ENCODE data around the gene PLEKHN1.

The PLEKHN1 gene

GRCh38 chr1:966135-966703 lies at the start of gene PLEKHN1:
TSS of gene PLEKHN1 (plus strand) at chr1:966482. CDS start at chr1:966532, 50 bp downstream.
- Histone ChIP-seq H3K4me1 (ENCODE audit: control insufficient read depth, insufficient read depth, low read length) (0 out of 2 replicates have a peak, but pooled peaks cover 4% of the 10 kb centered on the region), H3K9ac (ENCODE audit: low read depth, low read length) (no peak within 1 kb of the TSS; the same call in 1 of the 2 replicates), H3K4me3 (ENCODE audit: low read depth, low read length) (peak within 1 kb of the TSS; percentile 72), H3K36me3 (ENCODE audit: control insufficient read depth, insufficient read depth, low read length) (peaks cover 28% of the 10 kb centered on the region), H3K27ac (ENCODE audit: low read depth, low read length) (no peak within 1 kb of the TSS), H3K9me3 (ENCODE audit: control insufficient read depth, insufficient read depth, low read length) (no peaks in the 10 kb centered on the region), H3K27me3 (ENCODE audit: control insufficient read depth, insufficient read depth, low read length) (peaks cover 62% of the 10 kb centered on the region)

- Histone ChIP-seq H3K36me3 (ENCODE audit: control insufficient read depth, insufficient read depth, low read length) (no peaks in the 10 kb centered on the region), H3K27me3 (ENCODE audit: control insufficient read depth, insufficient read depth, low read length) (peaks cover 95% of the 10 kb centered on the region), H3K9ac (ENCODE audit: low read depth, low read length) (no peak overlapping the region), H3K9me3 (ENCODE audit: control insufficient read depth, insufficient read depth, low read length) (no peaks in the 10 kb centered on the region), H3K27ac (ENCODE audit: low read depth, low read length) (no peak overlapping the region), H3K4me1 (ENCODE audit: control insufficient read depth, insufficient read depth, low read length) (peaks cover 11% of the 10 kb centered on the region), H3K4me3 (ENCODE audit: low read depth, low read length) (no peak overlapping the region)
Observed at GRCh38 chr1:917076-917459, 49.2 kb upstream of the PLEKHN1 start.

- no peaks in the 10 kb centered on the region for H3K36me3 ChIP-seq (ENCODE audit: control insufficient read depth, insufficient read depth, low read length)
Observed at GRCh38 chr1:917466-918091, 48.7 kb upstream of the PLEKHN1 start.

GRCh38 chr1:918353-918752 lies 47.9 kb upstream of the PLEKHN1 start:
- Histone ChIP-seq H3K27me3 (ENCODE audit: control insufficient read depth, insufficient read depth, low read length) (peaks cover 95% of the 10 kb centered on the region), H3K36me3 (ENCODE audit: control insufficient read depth, insufficient read depth, low read length) (no peaks in the 10 kb centered on the region), H3K4me3 (ENCODE audit: low read depth, low read length) (no peak overlapping the region), H3K9me3 (ENCODE audit: control insufficient read depth, insufficient read depth, low read length) (no peaks in the 10 kb centered on the region), H3K4me1 (ENCODE audit: control insufficient read depth, insufficient read depth, low read length) (peaks cover 11% of the 10 kb centered on the region), H3K27ac (ENCODE audit: low read depth, low read length) (no peak overlapping the region), H3K9ac (ENCODE audit: low read depth, low read length) (no peak overlapping the region)

More at GRCh38 chr1:917466-918091, 48.7 kb upstream of the PLEKHN1 start:
- H3K9me3 ChIP-seq (ENCODE audit: control insufficient read depth, insufficient read depth, low read length): no peaks in the 10 kb centered on the region
- H3K4me1 ChIP-seq (ENCODE audit: control insufficient read depth, insufficient read depth, low read length): peaks cover 11% of the 10 kb centered on the region
- H3K27me3 ChIP-seq (ENCODE audit: control insufficient read depth, insufficient read depth, low read length): peaks cover 95% of the 10 kb centered on the region
- H3K4me3 ChIP-seq (ENCODE audit: low read depth, low read length): no peak overlapping the region
- H3K9ac ChIP-seq (ENCODE audit: low read depth, low read length): no peak overlapping the region
- no peak overlapping the region for H3K27ac ChIP-seq (ENCODE audit: low read depth, low read length)

- Histone ChIP-seq H3K27me3 (ENCODE audit: control insufficient read depth, insufficient read depth, low read length) (peaks cover 95% of the 10 kb centered on the region), H3K4me1 (ENCODE audit: control insufficient read depth, insufficient read depth, low read length) (peaks cover 11% of the 10 kb centered on the region), H3K9me3 (ENCODE audit: control insufficient read depth, insufficient read depth, low read length) (no peaks in the 10 kb centered on the region), H3K4me3 (ENCODE audit: low read depth, low read length) (no peak overlapping the region), H3K27ac (ENCODE audit: low read depth, low read length) (no peak overlapping the region), H3K36me3 (ENCODE audit: control insufficient read depth, insufficient read depth, low read length) (no peaks in the 10 kb centered on the region), H3K9ac (ENCODE audit: low read depth, low read length) (no peak overlapping the region)
Observed at GRCh38 chr1:918843-919242, 47.4 kb upstream of the PLEKHN1 start.

- no peak overlapping the region for H3K4me3 ChIP-seq (ENCODE audit: low read depth, low read length)
- H3K9me3 ChIP-seq (ENCODE audit: control insufficient read depth, insufficient read depth, low read length): no peaks in the 10 kb centered on the region
- no peak overlapping the region for H3K9ac ChIP-seq (ENCODE audit: low read depth, low read length)
- peaks cover 11% of the 10 kb centered on the region for H3K4me1 ChIP-seq (ENCODE audit: control insufficient read depth, insufficient read depth, low read length)
- H3K36me3 ChIP-seq (ENCODE audit: control insufficient read depth, insufficient read depth, low read length): no peaks in the 10 kb centered on the region
- H3K27me3 ChIP-seq (ENCODE audit: control insufficient read depth, insufficient read depth, low read length): peaks cover 96% of the 10 kb centered on the region
- H3K27ac ChIP-seq (ENCODE audit: low read depth, low read length): no peak overlapping the region
Observed at GRCh38 chr1:919271-919872, 46.9 kb upstream of the PLEKHN1 start.

GRCh38 chr1:920010-920409 lies 46.3 kb upstream of the PLEKHN1 start:
- H3K27me3 ChIP-seq (ENCODE audit: control insufficient read depth, insufficient read depth, low read length): peaks cover 99% of the 10 kb centered on the region

GRCh38 chr1:920521-920920 lies 45.8 kb upstream of the PLEKHN1 start:
- Histone ChIP-seq H3K36me3 (ENCODE audit: control insufficient read depth, insufficient read depth, low read length) (no peaks in the 10 kb centered on the region), H3K4me1 (ENCODE audit: control insufficient read depth, insufficient read depth, low read length) (peaks cover 11% of the 10 kb centered on the region), H3K4me3 (ENCODE audit: low read depth, low read length) (no peak overlapping the region), H3K27ac (ENCODE audit: low read depth, low read length) (no peak overlapping the region), H3K9ac (ENCODE audit: low read depth, low read length) (no peak overlapping the region), H3K9me3 (ENCODE audit: control insufficient read depth, insufficient read depth, low read length) (no peaks in the 10 kb centered on the region), H3K27me3 (ENCODE audit: control insufficient read depth, insufficient read depth, low read length) (peaks cover 99% of the 10 kb centered on the region)

More at GRCh38 chr1:920010-920409, 46.3 kb upstream of the PLEKHN1 start:
- Histone ChIP-seq H3K9ac (ENCODE audit: low read depth, low read length) (no peak overlapping the region), H3K4me3 (ENCODE audit: low read depth, low read length) (no peak overlapping the region), H3K27ac (ENCODE audit: low read depth, low read length) (no peak overlapping the region), H3K36me3 (ENCODE audit: control insufficient read depth, insufficient read depth, low read length) (no peaks in the 10 kb centered on the region), H3K9me3 (ENCODE audit: control insufficient read depth, insufficient read depth, low read length) (no peaks in the 10 kb centered on the region), H3K4me1 (ENCODE audit: control insufficient read depth, insufficient read depth, low read length) (peaks cover 11% of the 10 kb centered on the region)

GRCh38 chr1:921011-921837 lies 45.1 kb upstream of the PLEKHN1 start:
- no peaks in the 10 kb centered on the region for H3K36me3 ChIP-seq (ENCODE audit: control insufficient read depth, insufficient read depth, low read length)
- H3K27me3 ChIP-seq (ENCODE audit: control insufficient read depth, insufficient read depth, low read length): peaks cover 99% of the 10 kb centered on the region
- no peak overlapping the region for H3K9ac ChIP-seq (ENCODE audit: low read depth, low read length)
- no peaks in the 10 kb centered on the region for H3K9me3 ChIP-seq (ENCODE audit: control insufficient read depth, insufficient read depth, low read length)
- no peak overlapping the region for H3K4me3 ChIP-seq (ENCODE audit: low read depth, low read length)
- peaks cover 14% of the 10 kb centered on the region for H3K4me1 ChIP-seq (ENCODE audit: control insufficient read depth, insufficient read depth, low read length)
- H3K27ac ChIP-seq (ENCODE audit: low read depth, low read length): no peak overlapping the region

GRCh38 chr1:923131-923990 lies 42.9 kb upstream of the PLEKHN1 start, which contains the start of gene SAMD11:
TSS of gene SAMD11 (plus strand) at chr1:923923. CDS start at chr1:924432, 509 bp downstream.
- no peaks in the 10 kb centered on the region for H3K36me3 ChIP-seq (ENCODE audit: control insufficient read depth, insufficient read depth, low read length)
- H3K27ac ChIP-seq (ENCODE audit: low read depth, low read length): no peak within 1 kb of the TSS
- no peak within 1 kb of the TSS for H3K9ac ChIP-seq (ENCODE audit: low read depth, low read length)
- peaks cover 14% of the 10 kb centered on the region for H3K4me1 ChIP-seq (ENCODE audit: control insufficient read depth, insufficient read depth, low read length)
- no peaks in the 10 kb centered on the region for H3K9me3 ChIP-seq (ENCODE audit: control insufficient read depth, insufficient read depth, low read length)
- peak within 1 kb of the TSS; percentile 51 for H3K4me3 ChIP-seq (ENCODE audit: low read depth, low read length)
- peaks cover 99% of the 10 kb centered on the region for H3K27me3 ChIP-seq (ENCODE audit: control insufficient read depth, insufficient read depth, low read length)

Measured in HUES48 (cell line).